Activated CD4-positive, alpha-beta T cell treated with anti-CD3 and anti-CD28 coated beads, Interleukin-2, amount 50 U/mL, for 16 hours (primary cell): ENCODE results near the gene RAB39B.

Experiments
- DNase-seq: peaks from one replicate; pipeline ENCODE4 v3.0.0-alpha.2; 2020

Gene RAB39B

GRCh38 chrX:155215443-155216178, 48.7 kb downstream of the RAB39B start:
- DNase-seq, result no peak

DNA sequence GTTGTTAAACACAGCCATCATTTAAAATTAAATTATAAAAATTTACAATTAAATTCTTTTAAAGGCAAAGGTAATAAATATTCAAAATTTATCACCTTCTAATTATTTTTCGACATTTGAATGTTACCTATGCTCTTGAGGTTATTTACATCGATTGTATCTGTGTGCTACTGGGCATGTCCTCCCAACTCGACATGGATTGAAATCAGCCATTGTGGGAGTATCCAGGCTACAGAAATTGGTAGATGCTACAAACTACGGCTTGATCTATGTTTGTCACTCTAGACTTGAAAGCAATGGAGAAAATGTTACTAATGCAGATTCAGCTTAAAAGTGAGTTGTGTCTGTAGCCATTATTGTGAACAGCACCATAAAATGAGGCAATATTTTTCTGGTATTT, 50.6 kb downstream of the RAB39B start:
- no peak for DNase-seq

- DNase-seq, result no peak
Measured at GRCh38 chrX:155211208-155211607, 53.1 kb downstream of the RAB39B start.
